CD4-positive, CD25-positive, alpha-beta regulatory T cell (primary cell): ENCODE measurements around the gene SSX3. TPM values are rescaled to one million over a fixed set of nuclear protein-coding genes. Genes with fewer than 3 reads are reported as not detected.
"Not testable (repeated sequence)": the region's sequence is repeated elsewhere in the genome, so short reads cannot be mapped to it uniquely, and the experiment has no call there.

Source experiments
- ATAC-seq, 2 donors: fragments of 150-1000 bp; cut with Tn5 transposase; one replicate each; pipeline ENCODE4 v1.10.0; 2021; ENCODE audit warnings: low read depth in 2 of 2, moderate number of reproducible peaks in 2 of 2, moderate library complexity in 1 of 2
- DNase-seq, 3 donors: peaks; one replicate each; pipeline versions ENCODE4 v3.0.0 to v3.0.0-alpha.2; 2012 to 2022; ENCODE audit warnings: mixed read lengths in 1 of 3
- H3K27ac ChIP-seq: one replicate; pipeline ENCODE4 v1.7.0; 2013; ENCODE audit warnings: mild to moderate bottlenecking, low read length; ENCODE audit not compliant: insufficient read depth, poor library complexity, severe bottlenecking
- H3K27me3 ChIP-seq: one replicate; pipeline ENCODE4 v1.7.0; 2013; ENCODE audit warnings: low read length; ENCODE audit not compliant: control insufficient read depth, insufficient read depth
- H3K36me3 ChIP-seq: one replicate; pipeline ENCODE4 v1.7.0; 2013; ENCODE audit warnings: mild to moderate bottlenecking, low read length, moderate library complexity; ENCODE audit not compliant: control insufficient read depth, insufficient read depth
- H3K4me1 ChIP-seq: 2 replicates; pipeline ENCODE4 v1.7.0; 2013; ENCODE audit warnings: mild to moderate bottlenecking, low read length; ENCODE audit not compliant: insufficient read depth, control insufficient read depth, poor library complexity, severe bottlenecking
- H3K4me3 ChIP-seq: one replicate; pipeline ENCODE4 v1.7.0; 2013; ENCODE audit warnings: low read depth, mild to moderate bottlenecking, low read length, moderate library complexity
- H3K9me3 ChIP-seq, 2 experiments: 1 replicate in 1 of 2; 2 replicates in 1 of 2; pipeline ENCODE4 v1.7.0; 2013; ENCODE audit warnings: low read length in 2 of 2, mild to moderate bottlenecking in 1 of 2, moderate library complexity in 1 of 2; ENCODE audit not compliant: control insufficient read depth in 2 of 2
- H3K27ac Mint-ChIP-seq, 3 donors: one replicate each; pipeline ENCODE4 v1.8.0; 2020 to 2022; ENCODE audit warnings: mild to moderate bottlenecking in 3 of 3, mixed read lengths in 3 of 3, moderate library complexity in 2 of 3
- H3K27me3 Mint-ChIP-seq: one replicate; pipeline ENCODE4 v1.8.0; 2022; ENCODE audit warnings: mild to moderate bottlenecking, mixed read lengths
- H3K36me3 Mint-ChIP-seq: one replicate; pipeline ENCODE4 v1.8.0; 2020; ENCODE audit warnings: mixed read lengths
- H3K4me1 Mint-ChIP-seq, 4 donors: one replicate each; pipeline ENCODE4 v1.8.0; 2020 to 2022; ENCODE audit warnings: mixed read lengths in 4 of 4, mild to moderate bottlenecking in 1 of 4
- H3K4me3 Mint-ChIP-seq, 4 donors: one replicate each; pipeline ENCODE4 v1.8.0; 2020 to 2022; ENCODE audit warnings: mild to moderate bottlenecking in 4 of 4, mixed read lengths in 4 of 4, moderate library complexity in 3 of 4
- H3K9me3 Mint-ChIP-seq, 7 donors: one replicate each; pipeline ENCODE4 v1.8.0; 2020 to 2022; ENCODE audit warnings: mixed read lengths in 7 of 7, mild to moderate bottlenecking in 3 of 7, moderate library complexity in 2 of 7
- polyA plus RNA-seq, 4 donors: library from polyadenylated mRNA; unstranded; fragments of 300-500 nt; fragmentation: Illumina TruSeq; gene quantifications; one replicate each; pipeline ENCODE4 v1.2.3, GENCODE V29; 2021
- total RNA-seq: library from RNA; stranded (reverse); gene quantifications from one replicate; pipeline ENCODE4 v1.2.3, GENCODE V29; 2022

SSX3 gene, protein sequence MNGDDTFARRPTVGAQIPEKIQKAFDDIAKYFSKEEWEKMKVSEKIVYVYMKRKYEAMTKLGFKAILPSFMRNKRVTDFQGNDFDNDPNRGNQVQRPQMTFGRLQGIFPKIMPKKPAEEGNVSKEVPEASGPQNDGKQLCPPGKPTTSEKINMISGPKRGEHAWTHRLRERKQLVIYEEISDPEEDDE
- total RNA-seq (not detected), polyA plus RNA-seq (not detected)

DNA sequence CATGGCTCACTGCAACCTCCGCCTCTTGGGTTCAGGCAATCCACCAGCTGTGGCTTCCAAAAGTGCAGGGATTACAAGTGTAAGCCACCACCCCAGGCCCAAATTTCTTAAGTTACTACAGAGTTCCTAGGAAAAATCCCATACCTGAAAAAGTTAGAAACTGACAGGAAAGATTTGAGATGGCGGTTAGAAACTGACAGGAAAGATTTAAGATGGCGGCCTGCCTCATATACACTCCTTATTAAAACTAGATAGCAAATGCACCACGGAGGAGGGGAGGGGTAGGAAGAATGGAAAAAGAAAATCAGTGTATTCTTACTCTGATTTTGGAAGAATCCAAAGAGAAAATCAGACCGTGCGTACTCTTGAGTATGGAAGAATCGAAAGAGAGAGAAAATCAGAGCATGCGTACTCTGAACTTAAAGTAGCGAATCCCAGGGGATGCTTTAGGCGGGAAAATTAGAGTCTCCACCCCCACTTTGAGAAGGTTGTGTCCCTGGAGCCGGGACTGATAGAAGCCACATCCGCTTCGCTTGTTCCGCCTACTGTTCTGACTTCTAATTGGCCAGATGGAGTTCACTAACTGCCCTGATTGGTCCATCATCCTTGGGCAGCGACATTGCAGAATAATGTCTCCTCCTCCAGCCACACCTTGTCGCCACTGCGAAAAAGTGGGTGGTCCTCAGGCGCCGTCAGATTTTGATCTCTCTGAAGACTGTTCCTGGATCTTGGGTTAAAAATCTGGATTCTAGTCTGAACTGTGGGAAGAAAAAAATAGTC lies at the start of gene SSX3:
SSX3 (minus strand) TSS at position 389 of the 780 bp plus-strand sequence. CDS start 1,454 bp downstream, outside the sequence.
- not testable (repeated sequence) for DNase-seq, H3K4me3 Mint-ChIP-seq, H3K9me3 ChIP-seq, H3K27ac ChIP-seq, H3K36me3 Mint-ChIP-seq, H3K36me3 ChIP-seq, H3K4me1 ChIP-seq, H3K27me3 ChIP-seq, H3K27me3 Mint-ChIP-seq, H3K9me3 Mint-ChIP-seq, H3K27ac Mint-ChIP-seq, H3K4me3 ChIP-seq, ATAC-seq, H3K4me1 Mint-ChIP-seq

DNA sequence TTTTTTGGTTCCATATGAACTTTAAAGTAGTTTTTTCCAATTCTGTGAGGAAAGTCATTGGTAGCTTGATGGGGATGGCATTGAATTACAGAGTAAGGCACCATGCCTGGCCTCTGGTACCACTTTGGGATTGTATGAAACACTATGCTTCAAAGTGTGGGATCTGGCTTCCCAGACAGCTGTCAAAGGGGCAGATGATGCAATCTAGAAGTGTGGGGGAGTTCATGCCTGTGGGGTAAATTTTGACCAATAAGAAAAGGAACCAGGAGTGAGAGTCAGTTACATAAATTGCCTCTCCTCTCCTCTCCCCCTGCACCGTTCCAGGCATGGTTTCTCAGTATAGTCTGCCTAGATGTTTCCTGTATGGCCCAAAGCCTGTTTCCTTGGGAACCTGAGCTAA lies 41.3 kb upstream of the SSX3 start:
- H3K4me3 ChIP-seq, H3K36me3 Mint-ChIP-seq: not testable (repeated sequence)

DNA sequence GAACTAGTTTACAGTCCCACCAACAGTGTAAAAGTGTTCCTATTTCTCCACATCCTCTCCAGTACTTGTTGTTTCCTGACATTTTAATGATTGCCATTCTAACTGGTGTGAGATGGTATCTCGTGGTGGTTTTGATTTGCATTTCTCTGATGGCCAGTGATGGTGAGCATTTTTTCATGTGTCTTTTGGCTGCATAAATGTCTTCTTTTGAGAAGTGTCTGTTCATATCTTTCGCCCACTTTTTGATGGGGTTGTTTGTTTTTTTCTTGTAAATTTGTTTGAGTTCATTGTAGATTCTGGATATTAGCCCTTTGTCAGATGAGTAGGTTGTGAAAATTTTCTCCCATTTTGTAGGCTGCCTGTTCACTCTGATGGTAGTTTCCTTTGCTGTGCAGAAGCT lies 40.4 kb upstream of the SSX3 start:
- not testable (repeated sequence) for H3K27ac Mint-ChIP-seq, H3K36me3 ChIP-seq, H3K27me3 Mint-ChIP-seq, H3K36me3 Mint-ChIP-seq, H3K4me1 ChIP-seq, H3K27ac ChIP-seq, H3K27me3 ChIP-seq, ATAC-seq, DNase-seq, H3K4me3 ChIP-seq, H3K4me3 Mint-ChIP-seq, H3K9me3 Mint-ChIP-seq, H3K9me3 ChIP-seq, H3K4me1 Mint-ChIP-seq

More for the DNA sequence above, 41.3 kb upstream of the SSX3 start:
- not testable (repeated sequence) for DNase-seq, H3K4me1 Mint-ChIP-seq, H3K27me3 ChIP-seq, H3K27ac ChIP-seq, H3K9me3 Mint-ChIP-seq, H3K4me1 ChIP-seq, ATAC-seq, H3K27me3 Mint-ChIP-seq, H3K4me3 Mint-ChIP-seq, H3K36me3 ChIP-seq, H3K27ac Mint-ChIP-seq, H3K9me3 ChIP-seq

DNA sequence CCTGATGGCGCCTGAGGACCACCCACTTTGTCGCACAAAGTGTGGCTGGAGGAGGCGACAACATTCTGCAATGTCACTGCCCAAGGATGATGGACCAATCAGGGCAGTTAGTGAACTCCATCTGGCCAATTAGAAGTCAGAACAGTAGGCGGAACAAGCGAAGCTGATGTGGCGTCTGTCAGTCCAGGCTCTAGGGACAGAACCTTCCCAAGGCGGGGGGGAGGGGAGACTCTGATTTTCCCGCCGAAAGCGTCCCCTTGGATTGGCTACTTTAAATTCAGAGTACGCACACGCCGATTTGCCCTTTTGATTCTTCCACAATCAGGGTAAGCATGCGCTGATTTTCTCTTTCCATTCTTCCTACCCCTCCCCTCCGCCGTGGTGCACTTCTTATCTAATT lies 26.7 kb upstream of the SSX3 start, which contains the start of gene SSX4:
SSX4 (plus strand) TSS at position 301 of the 400 bp plus-strand sequence. CDS start 515 bp downstream, outside the sequence.
- H3K36me3 Mint-ChIP-seq, H3K9me3 Mint-ChIP-seq, H3K27me3 ChIP-seq, H3K4me3 ChIP-seq, DNase-seq, H3K27ac ChIP-seq, H3K4me1 ChIP-seq, H3K27ac Mint-ChIP-seq, H3K4me3 Mint-ChIP-seq, H3K4me1 Mint-ChIP-seq, ATAC-seq, H3K36me3 ChIP-seq, H3K9me3 ChIP-seq, H3K27me3 Mint-ChIP-seq: not testable (repeated sequence)

DNA sequence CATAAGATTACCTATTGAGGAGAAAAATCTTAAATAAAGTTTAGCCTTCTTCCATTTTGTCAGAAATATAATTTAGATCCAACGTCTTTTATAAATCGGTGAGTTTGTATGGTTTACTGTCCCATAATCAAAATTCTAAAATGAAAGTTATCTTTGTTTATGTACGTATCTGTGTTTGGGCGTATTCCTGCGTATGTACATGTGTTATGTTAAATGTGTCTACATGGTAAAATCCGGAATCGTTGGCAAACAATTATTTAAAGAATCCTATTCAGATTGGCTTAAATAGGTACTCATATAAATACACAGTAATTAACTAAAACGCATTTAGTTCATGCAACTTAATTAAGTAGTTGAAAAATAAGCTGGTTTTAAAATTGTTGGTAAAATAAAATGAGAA lies 13.9 kb upstream of the SSX3 start:
- H3K4me1 ChIP-seq, H3K4me1 Mint-ChIP-seq, H3K36me3 Mint-ChIP-seq, H3K4me3 Mint-ChIP-seq, H3K4me3 ChIP-seq, H3K27me3 Mint-ChIP-seq, H3K27ac Mint-ChIP-seq, H3K9me3 Mint-ChIP-seq, DNase-seq, H3K27me3 ChIP-seq, ATAC-seq, H3K36me3 ChIP-seq, H3K9me3 ChIP-seq, H3K27ac ChIP-seq: not testable (repeated sequence)

DNA sequence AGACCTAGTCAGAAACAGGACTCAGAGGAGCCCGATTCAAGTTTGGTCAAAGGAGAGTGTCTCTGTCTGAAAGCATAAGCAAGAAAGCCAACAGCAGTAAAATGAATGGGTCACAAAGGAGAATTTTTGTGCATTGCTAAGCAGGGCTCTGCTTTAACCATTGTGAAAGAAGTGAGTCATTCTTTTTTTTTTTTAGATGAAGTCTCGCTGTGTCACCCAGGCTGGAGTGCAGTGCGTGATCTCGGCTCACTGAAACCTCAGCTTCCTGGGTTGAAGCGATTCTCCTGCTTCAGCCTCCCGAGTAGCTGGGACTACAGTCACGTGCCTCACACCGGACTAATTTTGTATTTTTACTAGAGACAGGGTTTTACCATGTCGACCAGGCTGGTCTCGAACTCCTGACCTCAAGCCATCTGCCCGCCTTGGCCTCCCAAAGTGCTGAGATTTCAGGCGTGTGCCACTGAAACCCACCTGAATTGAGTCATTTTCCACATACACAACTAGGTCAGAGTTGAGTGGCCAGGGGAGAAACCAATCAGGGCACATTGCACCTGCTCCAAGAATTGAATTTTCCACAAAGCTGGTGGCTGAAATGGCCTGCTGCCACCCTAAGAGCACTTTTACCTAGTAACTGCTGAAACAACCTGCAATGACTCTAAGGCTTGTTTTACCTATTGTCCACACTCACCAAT lies 11.4 kb upstream of the SSX3 start:
- H3K4me1 Mint-ChIP-seq, DNase-seq, H3K4me1 ChIP-seq, H3K9me3 Mint-ChIP-seq, H3K36me3 ChIP-seq, H3K4me3 Mint-ChIP-seq, H3K27ac Mint-ChIP-seq, H3K27ac ChIP-seq, H3K36me3 Mint-ChIP-seq, H3K4me3 ChIP-seq, H3K27me3 Mint-ChIP-seq, H3K9me3 ChIP-seq, H3K27me3 ChIP-seq: not testable (repeated sequence)
- ATAC-seq, result peak; percentile 50 to 56

DNA sequence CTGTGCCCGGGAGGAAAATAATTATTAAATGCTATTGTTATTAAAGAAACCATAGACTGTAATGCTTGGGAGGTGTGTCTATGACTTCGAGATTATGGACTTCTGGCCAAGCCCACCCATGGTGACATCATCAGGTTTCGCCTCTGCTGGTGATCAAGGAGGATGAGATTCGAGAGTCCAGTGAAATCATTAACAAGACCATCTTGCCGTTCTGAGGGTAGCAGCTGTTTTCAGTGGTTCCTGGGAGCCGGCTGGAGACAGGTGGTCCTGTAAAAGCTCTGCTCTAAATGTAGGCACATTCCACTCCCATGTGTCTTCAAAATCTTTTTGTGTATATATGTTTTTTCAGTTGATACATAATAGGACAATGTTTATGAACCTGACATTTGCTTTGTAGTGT lies 2.8 kb upstream of the SSX3 start:
- not testable (repeated sequence) for H3K4me1 Mint-ChIP-seq, H3K9me3 Mint-ChIP-seq, H3K4me3 ChIP-seq, ATAC-seq, H3K4me1 ChIP-seq, H3K36me3 Mint-ChIP-seq, H3K4me3 Mint-ChIP-seq, H3K27me3 ChIP-seq, H3K27me3 Mint-ChIP-seq, H3K9me3 ChIP-seq, H3K27ac ChIP-seq, H3K36me3 ChIP-seq, H3K27ac Mint-ChIP-seq, DNase-seq
